ENCODE data around the gene CEP131.
"Not testable (repeated sequence)": the region's sequence is repeated elsewhere in the genome, so short reads cannot be mapped to it uniquely, and the experiment has no call there.

Gene CEP131

GRCh38 chr17:81160747-81161453, 61.9 kb downstream of the CEP131 start:
- DNase-seq: no peak
- Mint-ChIP-seq H3K9me3 (no peaks in the 10 kb centered on the region), H3K36me3 (ENCODE audit: insufficient read depth) (no peaks in the 10 kb centered on the region), H3K4me3 (peak overlapping the region in 1 of 2 donors; percentile 50), H3K27ac (peak overlapping the region in 1 of 2 donors; percentile 38), H3K4me1 (ENCODE audit: low read depth in 2 of 2) (no peaks in the 10 kb centered on the region), H3K27me3 (peaks cover 34 to 50% of the 10 kb centered on the region in 2 donors)
- peak; percentile 31 for ATAC-seq (replicated peaks)

DNA sequence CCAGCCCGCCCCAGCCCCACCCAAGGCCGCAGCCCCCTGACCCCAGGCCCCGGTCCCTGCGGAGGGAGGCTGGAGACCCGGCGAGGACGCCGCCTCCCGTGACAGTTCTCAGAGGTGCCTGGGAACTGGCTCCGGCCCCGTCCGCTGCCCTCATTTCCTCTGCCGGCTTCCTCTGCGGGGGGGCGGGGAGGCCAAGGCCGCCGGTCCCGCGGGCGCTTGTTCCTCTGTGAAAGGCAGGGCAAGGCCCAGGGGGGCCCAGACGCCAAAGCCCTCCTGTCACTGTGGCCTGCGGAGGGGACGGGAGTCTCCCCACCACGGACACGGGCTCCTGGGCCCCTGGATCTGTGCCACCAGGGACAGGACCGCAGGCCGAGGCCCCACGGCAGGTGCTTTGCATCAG, 62.5 kb downstream of the CEP131 start:
- Mint-ChIP-seq H3K27ac (peak overlapping the region in 1 of 2 donors; percentile 38), H3K9me3 (no peaks in the 10 kb centered on the region), H3K4me1 (ENCODE audit: low read depth in 2 of 2) (no peaks in the 10 kb centered on the region), H3K4me3 (peak overlapping the region in 1 of 2 donors; percentile 50), H3K27me3 (peaks cover 34 to 50% of the 10 kb centered on the region in 2 donors), H3K36me3 (ENCODE audit: insufficient read depth) (no peaks in the 10 kb centered on the region)
- DNase-seq (no peak), ATAC-seq (replicated peaks) (peak; percentile 17)

DNA sequence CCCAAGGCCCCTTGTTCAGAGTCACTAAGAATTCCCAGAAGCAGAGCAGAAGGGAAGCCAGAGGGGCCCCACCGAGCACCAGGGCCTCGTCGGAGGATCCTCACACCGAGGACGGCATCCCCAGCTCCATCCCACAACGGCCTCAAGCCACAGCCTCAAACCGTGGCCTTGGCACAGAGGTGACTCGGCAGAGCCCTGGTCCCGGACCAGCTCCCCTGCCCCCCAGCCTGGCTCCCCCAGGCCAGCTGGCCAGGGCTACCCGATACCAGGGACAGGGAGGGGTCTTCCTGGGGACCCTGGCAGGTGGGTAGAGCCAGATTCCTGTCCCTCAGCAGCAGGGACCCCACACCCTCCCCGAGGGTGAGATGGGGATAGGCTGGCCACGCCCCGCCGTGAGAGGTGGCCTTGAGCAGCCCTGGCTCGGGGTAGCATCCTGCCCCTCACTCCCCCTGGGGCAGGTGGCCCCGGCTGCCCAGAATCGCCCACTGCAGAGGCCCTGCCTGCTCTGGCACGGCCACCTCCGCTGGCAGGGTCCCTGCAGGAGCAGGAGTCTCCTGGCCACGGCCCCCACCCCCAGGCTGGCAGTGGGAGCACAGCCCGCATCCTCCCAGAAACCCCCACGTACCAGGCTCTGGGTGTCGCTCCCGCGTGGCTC, 63.0 kb downstream of the CEP131 start:
- Mint-ChIP-seq H3K4me3 (no peak overlapping the region), H3K27ac (peak overlapping the region in 1 of 2 donors; percentile 66), H3K4me1 (ENCODE audit: low read depth in 2 of 2) (no peaks in the 10 kb centered on the region), H3K27me3 (peaks cover 34 to 50% of the 10 kb centered on the region in 2 donors), H3K36me3 (ENCODE audit: insufficient read depth) (no peaks in the 10 kb centered on the region), H3K9me3 (no peaks in the 10 kb centered on the region)
- DNase-seq (no peak), ATAC-seq (replicated peaks) (no peak)

DNA sequence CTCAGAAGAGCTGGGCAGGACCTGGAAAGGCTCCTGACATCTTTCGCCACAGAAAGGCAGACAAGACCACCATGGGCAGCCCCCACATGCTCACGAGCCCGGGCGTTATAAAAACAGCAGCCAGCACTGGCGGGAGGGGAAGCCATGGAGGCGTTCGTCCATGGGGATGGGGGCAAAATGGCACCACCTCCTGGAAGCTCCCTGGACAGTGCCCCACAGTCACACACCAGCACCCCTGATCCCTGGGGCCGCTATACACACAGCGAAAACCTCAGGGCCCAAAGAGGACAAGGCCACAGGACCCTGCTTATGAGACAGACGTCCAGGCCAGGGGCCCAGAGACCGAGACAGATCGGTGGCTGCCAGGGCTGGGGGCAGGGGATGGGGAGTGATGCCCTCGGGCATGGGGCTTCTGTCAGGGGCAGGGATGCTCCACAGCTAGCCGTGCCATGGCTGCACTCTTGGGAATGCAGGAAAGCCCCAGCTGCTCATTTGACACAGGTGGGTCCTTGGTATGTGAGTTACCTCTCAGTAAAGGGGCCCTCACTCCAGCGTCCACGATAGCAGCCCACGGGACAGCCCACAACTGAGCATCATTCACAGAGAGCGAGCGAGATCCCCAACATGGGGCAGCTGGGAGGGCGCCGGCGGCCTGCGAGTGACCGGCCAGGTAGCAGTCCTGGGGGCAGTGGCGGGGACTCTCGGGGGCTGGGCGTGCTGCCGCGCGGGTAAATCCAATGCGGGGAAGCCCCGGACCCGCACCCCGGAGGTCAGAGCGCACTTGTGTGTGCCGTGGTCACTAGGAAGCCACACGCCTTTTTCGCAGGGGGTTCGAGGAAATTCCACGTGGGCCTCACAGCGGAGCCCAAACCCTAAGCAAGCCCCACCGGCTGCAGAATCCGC, 63.8 kb downstream of the CEP131 start:
- Mint-ChIP-seq H3K27ac (peak overlapping the region in 1 of 2 donors; percentile 66), H3K27me3 (peaks cover 28 to 42% of the 10 kb centered on the region in 2 donors), H3K9me3 (no peaks in the 10 kb centered on the region), H3K36me3 (ENCODE audit: insufficient read depth) (no peaks in the 10 kb centered on the region), H3K4me3 (no peak overlapping the region), H3K4me1 (ENCODE audit: low read depth in 2 of 2) (no peaks in the 10 kb centered on the region)
- ATAC-seq (replicated peaks): no peak
- DNase-seq: no peak

DNA sequence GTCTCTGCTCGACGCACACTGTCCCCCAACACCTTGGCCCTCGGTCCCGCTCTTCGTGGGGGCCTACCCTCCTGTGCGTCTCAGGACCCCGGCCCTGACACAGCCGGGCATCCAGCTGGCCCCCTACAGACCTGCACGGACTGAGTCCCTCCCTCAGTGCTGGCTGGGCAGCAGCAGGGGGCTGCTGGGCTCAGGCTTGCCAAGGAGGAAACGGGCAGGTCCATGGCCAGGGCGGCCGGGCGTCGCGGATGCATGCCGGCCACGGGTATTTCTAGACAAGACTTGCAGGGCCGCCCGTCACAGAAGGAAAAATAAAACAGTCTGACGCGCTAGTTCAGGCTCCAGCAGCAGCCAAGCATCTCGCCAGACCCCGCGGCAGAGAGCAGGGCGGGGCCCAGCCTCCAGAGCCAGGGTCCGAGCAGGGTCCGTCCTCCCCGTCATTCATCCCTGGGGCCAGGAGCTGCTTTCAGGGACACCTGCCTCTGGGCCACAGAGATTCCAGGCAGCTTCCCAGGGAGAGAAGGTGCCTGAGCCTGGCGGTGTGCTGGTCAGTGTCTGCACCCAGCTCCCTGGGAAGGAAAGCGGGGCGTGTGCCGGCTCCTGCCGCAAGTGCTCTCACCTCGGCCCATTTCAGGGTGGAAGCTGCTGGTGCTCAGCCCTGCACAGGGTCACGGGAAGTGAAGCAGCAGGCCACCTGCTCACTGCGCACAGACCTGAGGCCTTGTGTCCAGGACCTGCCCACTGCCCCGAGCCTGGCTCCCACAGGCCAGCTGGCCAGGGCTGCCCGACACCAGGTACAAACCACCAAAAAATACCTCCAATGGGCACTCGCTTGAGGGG, 64.7 kb downstream of the CEP131 start:
- ATAC-seq (replicated peaks): no peak
- no peaks in the 10 kb centered on the region for H3K9me3 Mint-ChIP-seq

DNA sequence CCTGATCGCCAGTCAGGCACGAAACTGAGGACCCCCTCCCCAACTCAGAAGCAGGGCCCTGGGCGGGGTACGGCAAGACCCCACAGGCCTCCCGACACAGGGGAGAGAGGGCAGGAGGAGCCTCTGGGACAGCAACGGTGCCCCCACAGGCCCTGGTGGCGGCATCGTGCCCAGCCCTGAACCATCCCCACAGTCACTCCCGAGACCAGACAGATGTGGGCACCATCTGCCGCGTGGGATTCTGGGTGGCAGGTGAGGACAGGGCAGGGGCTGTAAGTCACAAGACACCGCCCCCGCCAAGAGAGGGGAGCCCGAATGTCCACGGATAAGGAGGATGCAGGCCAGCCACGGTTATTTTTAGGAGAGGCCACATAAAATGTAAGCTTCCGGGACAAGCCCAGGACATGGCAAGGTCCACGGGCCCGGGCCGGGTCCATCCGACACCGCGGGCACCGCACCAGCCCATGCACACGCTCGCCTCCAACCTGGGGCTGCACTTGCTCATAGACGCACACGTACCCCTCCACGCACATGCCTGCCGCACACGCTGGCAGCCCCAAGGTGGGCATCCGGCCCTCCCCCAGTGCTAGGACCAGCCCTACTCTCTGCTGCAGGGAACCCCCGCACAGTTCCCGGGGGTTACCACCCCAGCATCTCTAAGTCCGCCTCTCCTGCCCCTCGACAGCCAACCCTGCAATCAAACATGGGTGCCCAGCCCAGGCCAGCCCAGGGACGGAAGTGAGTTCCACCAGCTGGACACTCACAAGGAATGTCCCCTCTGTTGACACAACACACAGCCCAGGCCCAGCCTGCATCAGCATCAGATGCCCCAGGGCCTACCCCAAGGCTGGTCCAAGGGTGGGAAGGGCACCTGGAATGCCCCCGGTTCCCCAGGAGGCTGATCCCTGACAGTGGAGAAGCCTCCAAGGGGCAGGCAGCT, 65.6 kb downstream of the CEP131 start:
- Mint-ChIP-seq H3K4me1 (ENCODE audit: low read depth in 2 of 2) (peaks cover 0 to 2% of the 10 kb centered on the region in 2 donors), H3K36me3 (ENCODE audit: insufficient read depth) (no peaks in the 10 kb centered on the region), H3K9me3 (no peaks in the 10 kb centered on the region), H3K27me3 (peaks cover 18 to 25% of the 10 kb centered on the region in 2 donors), H3K4me3 (no peak overlapping the region), H3K27ac (no peak overlapping the region)
- ATAC-seq (replicated peaks) (no peak), DNase-seq (no peak)

More for the DNA sequence above, 64.7 kb downstream of the CEP131 start:
- H3K4me1 Mint-ChIP-seq (ENCODE audit: low read depth in 2 of 2): no peaks in the 10 kb centered on the region
- DNase-seq: no peak
- H3K27me3 Mint-ChIP-seq: peaks cover 19 to 33% of the 10 kb centered on the region in 2 donors
- no peaks in the 10 kb centered on the region for H3K36me3 Mint-ChIP-seq (ENCODE audit: insufficient read depth)
- H3K4me3 Mint-ChIP-seq: no peak overlapping the region
- no peak overlapping the region for H3K27ac Mint-ChIP-seq

- DNase-seq (no peak), ATAC-seq (replicated peaks) (no peak)
- Mint-ChIP-seq H3K4me1 (ENCODE audit: low read depth in 2 of 2) (peaks cover 0 to 2% of the 10 kb centered on the region in 2 donors), H3K27me3 (peaks cover 16 to 27% of the 10 kb centered on the region in 2 donors), H3K4me3 (no peak overlapping the region), H3K27ac (no peak overlapping the region), H3K36me3 (ENCODE audit: insufficient read depth) (no peaks in the 10 kb centered on the region), H3K9me3 (no peaks in the 10 kb centered on the region)
Observed at GRCh38 chr17:81154961-81155360, 67.8 kb downstream of the CEP131 start.

GRCh38 chr17:81154016-81154415, 68.7 kb downstream of the CEP131 start:
- H3K9me3 Mint-ChIP-seq; H3K36me3 Mint-ChIP-seq (ENCODE audit: insufficient read depth); H3K4me1 Mint-ChIP-seq (ENCODE audit: low read depth in 2 of 2); H3K27ac Mint-ChIP-seq; H3K4me3 Mint-ChIP-seq; ATAC-seq (replicated peaks); DNase-seq: not testable (repeated sequence)
- H3K27me3 Mint-ChIP-seq: peaks cover 14 to 27% of the 10 kb centered on the region in 2 donors

- peaks cover 0 to 2% of the 10 kb centered on the region in 2 donors for H3K4me1 Mint-ChIP-seq (ENCODE audit: low read depth in 2 of 2)
- H3K9me3 Mint-ChIP-seq: no peaks in the 10 kb centered on the region
- no peak overlapping the region for H3K27ac Mint-ChIP-seq
- DNase-seq (no peak), ATAC-seq (replicated peaks) (peak; percentile 21)
- peaks cover 11 to 24% of the 10 kb centered on the region in 2 donors for H3K27me3 Mint-ChIP-seq
- H3K36me3 Mint-ChIP-seq (ENCODE audit: insufficient read depth): no peaks in the 10 kb centered on the region
- no peak overlapping the region for H3K4me3 Mint-ChIP-seq
Observed at GRCh38 chr17:81153340-81153803, 69.4 kb downstream of the CEP131 start.

GRCh38 chr17:81152288-81152828, 70.4 kb downstream of the CEP131 start:
- ATAC-seq (replicated peaks) (no peak), DNase-seq (no peak)
- Mint-ChIP-seq H3K4me1 (ENCODE audit: low read depth in 2 of 2) (peaks cover 0 to 2% of the 10 kb centered on the region in 2 donors), H3K9me3 (no peaks in the 10 kb centered on the region), H3K36me3 (ENCODE audit: insufficient read depth) (no peaks in the 10 kb centered on the region), H3K4me3 (no peak overlapping the region), H3K27me3 (peaks cover 11 to 27% of the 10 kb centered on the region in 2 donors), H3K27ac (no peak overlapping the region)

GRCh38 chr17:81151278-81151677, 71.5 kb downstream of the CEP131 start:
- DNase-seq (no peak), ATAC-seq (replicated peaks) (no peak)
- H3K27ac Mint-ChIP-seq: no peak overlapping the region
- H3K4me3 Mint-ChIP-seq: no peak overlapping the region
- H3K9me3 Mint-ChIP-seq: no peaks in the 10 kb centered on the region
- peaks cover 11 to 27% of the 10 kb centered on the region in 2 donors for H3K27me3 Mint-ChIP-seq
- H3K4me1 Mint-ChIP-seq (ENCODE audit: low read depth in 2 of 2): peaks cover 0 to 2% of the 10 kb centered on the region in 2 donors
- H3K36me3 Mint-ChIP-seq (ENCODE audit: insufficient read depth): no peaks in the 10 kb centered on the region
